ENCODE data around the gene ECHDC3.

Gene ECHDC3

GRCh38 chr10:11720260-11720741, 21.9 kb upstream of the ECHDC3 start:
- ChIA-PET POLR2A (no interaction called here), CTCF (interaction anchor here (0.6 to 1.0 kb wide), 3 partner anchors 20 to 204 kb away, joined by 3 read pairs; no protein-coding TSS in a partner anchor)
- no peak for TF ChIP-seq GLIS1 (tag by site-specific recombination; IDR thresholded peaks at IDR 0.05)
- TF ChIP-seq, protein P1, sequence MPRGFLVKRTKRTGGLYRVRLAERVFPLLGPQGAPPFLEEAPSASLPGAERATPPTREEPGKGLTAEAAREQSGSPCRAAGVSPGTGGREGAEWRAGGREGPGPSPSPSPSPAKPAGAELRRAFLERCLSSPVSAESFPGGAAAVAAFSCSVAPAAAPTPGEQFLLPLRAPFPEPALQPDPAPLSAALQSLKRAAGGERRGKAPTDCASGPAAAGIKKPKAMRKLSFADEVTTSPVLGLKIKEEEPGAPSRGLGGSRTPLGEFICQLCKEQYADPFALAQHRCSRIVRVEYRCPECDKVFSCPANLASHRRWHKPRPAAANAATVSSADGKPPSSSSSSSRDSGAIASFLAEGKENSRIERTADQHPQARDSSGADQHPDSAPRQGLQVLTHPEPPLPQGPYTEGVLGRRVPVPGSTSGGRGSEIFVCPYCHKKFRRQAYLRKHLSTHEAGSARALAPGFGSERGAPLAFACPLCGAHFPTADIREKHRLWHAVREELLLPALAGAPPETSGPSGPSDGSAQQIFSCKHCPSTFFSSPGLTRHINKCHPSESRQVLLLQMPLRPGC (tag by site-specific recombination; IDR thresholded peaks at IDR 0.05): no peak
- TF ChIP-seq ZNF248 (tag by site-specific recombination; IDR thresholded peaks at IDR 0.05): no peak
- no peak for TF ChIP-seq ZNF354C (tag by site-specific recombination; IDR thresholded peaks at IDR 0.05; ENCODE audit: borderline replicate concordance, low read depth)
- no peak for TF ChIP-seq ZFP3 (tag by site-specific recombination; IDR thresholded peaks at IDR 0.05; ENCODE audit: low read depth)
- TF ChIP-seq, protein P2, sequence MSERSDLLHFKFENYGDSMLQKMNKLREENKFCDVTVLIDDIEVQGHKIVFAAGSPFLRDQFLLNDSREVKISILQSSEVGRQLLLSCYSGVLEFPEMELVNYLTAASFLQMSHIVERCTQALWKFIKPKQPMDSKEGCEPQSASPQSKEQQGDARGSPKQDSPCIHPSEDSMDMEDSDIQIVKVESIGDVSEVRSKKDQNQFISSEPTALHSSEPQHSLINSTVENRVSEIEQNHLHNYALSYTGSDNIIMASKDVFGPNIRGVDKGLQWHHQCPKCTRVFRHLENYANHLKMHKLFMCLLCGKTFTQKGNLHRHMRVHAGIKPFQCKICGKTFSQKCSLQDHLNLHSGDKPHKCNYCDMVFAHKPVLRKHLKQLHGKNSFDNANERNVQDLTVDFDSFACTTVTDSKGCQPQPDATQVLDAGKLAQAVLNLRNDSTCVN (tag by site-specific recombination; optimal IDR thresholded peaks at IDR 0.05): no peak
- TF ChIP-seq GLI2 (tag by site-specific recombination; IDR thresholded peaks at IDR 0.05; ENCODE audit: borderline replicate concordance, low read depth): no peak
- no peak for TF ChIP-seq HIC1 (tag by site-specific recombination; IDR thresholded peaks at IDR 0.05)
- TF ChIP-seq ZNF23 (tag by site-specific recombination; IDR thresholded peaks at IDR 0.05; ENCODE audit: borderline replicate concordance): no peak
- no peak for TF ChIP-seq ZBTB44 (tag by site-specific recombination; IDR thresholded peaks at IDR 0.05)
- TF ChIP-seq FEZF1 (tag by site-specific recombination; IDR thresholded peaks at IDR 0.05): no peak
- Histone ChIP-seq H3K27ac (ENCODE audit: extremely low read depth, low read depth, low read length) (no peak overlapping the region), H3K4me1 (ENCODE audit: control insufficient read depth, insufficient read depth, low read length) (no peaks in the 10 kb centered on the region), H3K4me3 (ENCODE audit: low read depth, low read length) (no peak overlapping the region), H3K9me3 (ENCODE audit: control insufficient read depth, insufficient read depth, low read depth, low read length) (no peaks in the 10 kb centered on the region), H3K36me3 (ENCODE audit: control insufficient read depth in 2 of 2, insufficient read depth in 1 of 2, low read length in 2 of 2) (no peaks in the 10 kb centered on the region)

DNA sequence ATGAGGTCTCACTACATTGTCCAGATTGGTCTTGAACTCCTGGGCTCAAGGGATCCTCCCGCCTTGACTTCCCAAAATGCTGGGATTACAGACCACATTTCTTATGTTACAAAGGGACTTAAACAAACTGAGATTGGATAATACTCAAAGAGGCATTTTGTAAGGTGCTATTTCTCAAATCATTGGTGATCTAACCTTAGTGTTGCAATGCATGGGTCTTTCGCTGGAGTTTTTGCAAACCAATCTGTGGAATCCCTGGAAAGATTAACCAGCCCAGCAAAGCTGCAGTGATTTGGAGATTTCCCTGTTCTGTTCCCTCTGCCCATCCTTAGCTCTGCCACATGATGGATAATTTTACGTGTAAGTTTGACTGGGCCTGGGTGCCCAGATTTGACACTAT, 20.4 kb upstream of the ECHDC3 start:
- POLR2A ChIA-PET: no interaction called here
- no peaks in the 10 kb centered on the region for H3K4me1 ChIP-seq (ENCODE audit: control insufficient read depth, insufficient read depth, low read length)
- H3K36me3 ChIP-seq (ENCODE audit: control insufficient read depth in 2 of 2, insufficient read depth in 1 of 2, low read length in 2 of 2): no peaks in the 10 kb centered on the region
- CTCF ChIA-PET: no interaction called here
- H3K27ac ChIP-seq (ENCODE audit: extremely low read depth, low read depth, low read length): no peak overlapping the region
- TF ChIP-seq, protein P3, sequence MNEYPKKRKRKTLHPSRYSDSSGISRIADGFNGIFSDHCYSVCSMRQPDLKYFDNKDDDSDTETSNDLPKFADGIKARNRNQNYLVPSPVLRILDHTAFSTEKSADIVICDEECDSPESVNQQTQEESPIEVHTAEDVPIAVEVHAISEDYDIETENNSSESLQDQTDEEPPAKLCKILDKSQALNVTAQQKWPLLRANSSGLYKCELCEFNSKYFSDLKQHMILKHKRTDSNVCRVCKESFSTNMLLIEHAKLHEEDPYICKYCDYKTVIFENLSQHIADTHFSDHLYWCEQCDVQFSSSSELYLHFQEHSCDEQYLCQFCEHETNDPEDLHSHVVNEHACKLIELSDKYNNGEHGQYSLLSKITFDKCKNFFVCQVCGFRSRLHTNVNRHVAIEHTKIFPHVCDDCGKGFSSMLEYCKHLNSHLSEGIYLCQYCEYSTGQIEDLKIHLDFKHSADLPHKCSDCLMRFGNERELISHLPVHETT (tag by site-specific recombination; IDR thresholded peaks at IDR 0.05): no peak
- no peak for TF ChIP-seq ZNF777 (tag by site-specific recombination; IDR thresholded peaks at IDR 0.05; ENCODE audit: borderline replicate concordance)
- TF ChIP-seq GLIS1 (tag by site-specific recombination; IDR thresholded peaks at IDR 0.05): no peak
- TF ChIP-seq ZNF561 (tag by site-specific recombination; IDR thresholded peaks at IDR 0.05; ENCODE audit: borderline replicate concordance): no peak
- TF ChIP-seq ZSCAN18 (tag by site-specific recombination; IDR thresholded peaks at IDR 0.05): no peak
- no peak for TF ChIP-seq ZNF112 (tag by site-specific recombination; IDR thresholded peaks at IDR 0.05)
- no peak for TF ChIP-seq ZNF610 (tag by site-specific recombination; IDR thresholded peaks at IDR 0.05; ENCODE audit: borderline replicate concordance)
- TF ChIP-seq ZBTB7A (tag by site-specific recombination; IDR thresholded peaks at IDR 0.05; ENCODE audit: low read depth): no peak
- no peak for TF ChIP-seq ZFP3 (tag by site-specific recombination; IDR thresholded peaks at IDR 0.05; ENCODE audit: low read depth)
- no peak for TF ChIP-seq HIC1 (tag by site-specific recombination; IDR thresholded peaks at IDR 0.05)
- no peaks in the 10 kb centered on the region for H3K9me3 ChIP-seq (ENCODE audit: control insufficient read depth, insufficient read depth, low read depth, low read length)
- H3K4me3 ChIP-seq (ENCODE audit: low read depth, low read length): no peak overlapping the region

Measured in HEK293 (cell line).